GM12872 (cell line): ENCODE results near the gene DSN1.

ENCODE experiments used
- TF ChIP-seq, protein P1 (sequence below): IDR thresholded peaks from 3 replicates; pipeline ENCODE4 v1.5.1; 2011; ENCODE audit warnings: low read depth, mild to moderate bottlenecking, low read length, moderate library complexity; ENCODE audit not compliant: insufficient read depth

Gene DSN1

GRCh38 chr20:36804425-36804824 is 30.9 kb upstream of the DSN1 start:
- TF ChIP-seq, protein P1, sequence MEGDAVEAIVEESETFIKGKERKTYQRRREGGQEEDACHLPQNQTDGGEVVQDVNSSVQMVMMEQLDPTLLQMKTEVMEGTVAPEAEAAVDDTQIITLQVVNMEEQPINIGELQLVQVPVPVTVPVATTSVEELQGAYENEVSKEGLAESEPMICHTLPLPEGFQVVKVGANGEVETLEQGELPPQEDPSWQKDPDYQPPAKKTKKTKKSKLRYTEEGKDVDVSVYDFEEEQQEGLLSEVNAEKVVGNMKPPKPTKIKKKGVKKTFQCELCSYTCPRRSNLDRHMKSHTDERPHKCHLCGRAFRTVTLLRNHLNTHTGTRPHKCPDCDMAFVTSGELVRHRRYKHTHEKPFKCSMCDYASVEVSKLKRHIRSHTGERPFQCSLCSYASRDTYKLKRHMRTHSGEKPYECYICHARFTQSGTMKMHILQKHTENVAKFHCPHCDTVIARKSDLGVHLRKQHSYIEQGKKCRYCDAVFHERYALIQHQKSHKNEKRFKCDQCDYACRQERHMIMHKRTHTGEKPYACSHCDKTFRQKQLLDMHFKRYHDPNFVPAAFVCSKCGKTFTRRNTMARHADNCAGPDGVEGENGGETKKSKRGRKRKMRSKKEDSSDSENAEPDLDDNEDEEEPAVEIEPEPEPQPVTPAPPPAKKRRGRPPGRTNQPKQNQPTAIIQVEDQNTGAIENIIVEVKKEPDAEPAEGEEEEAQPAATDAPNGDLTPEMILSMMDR, result no peak

DNA sequence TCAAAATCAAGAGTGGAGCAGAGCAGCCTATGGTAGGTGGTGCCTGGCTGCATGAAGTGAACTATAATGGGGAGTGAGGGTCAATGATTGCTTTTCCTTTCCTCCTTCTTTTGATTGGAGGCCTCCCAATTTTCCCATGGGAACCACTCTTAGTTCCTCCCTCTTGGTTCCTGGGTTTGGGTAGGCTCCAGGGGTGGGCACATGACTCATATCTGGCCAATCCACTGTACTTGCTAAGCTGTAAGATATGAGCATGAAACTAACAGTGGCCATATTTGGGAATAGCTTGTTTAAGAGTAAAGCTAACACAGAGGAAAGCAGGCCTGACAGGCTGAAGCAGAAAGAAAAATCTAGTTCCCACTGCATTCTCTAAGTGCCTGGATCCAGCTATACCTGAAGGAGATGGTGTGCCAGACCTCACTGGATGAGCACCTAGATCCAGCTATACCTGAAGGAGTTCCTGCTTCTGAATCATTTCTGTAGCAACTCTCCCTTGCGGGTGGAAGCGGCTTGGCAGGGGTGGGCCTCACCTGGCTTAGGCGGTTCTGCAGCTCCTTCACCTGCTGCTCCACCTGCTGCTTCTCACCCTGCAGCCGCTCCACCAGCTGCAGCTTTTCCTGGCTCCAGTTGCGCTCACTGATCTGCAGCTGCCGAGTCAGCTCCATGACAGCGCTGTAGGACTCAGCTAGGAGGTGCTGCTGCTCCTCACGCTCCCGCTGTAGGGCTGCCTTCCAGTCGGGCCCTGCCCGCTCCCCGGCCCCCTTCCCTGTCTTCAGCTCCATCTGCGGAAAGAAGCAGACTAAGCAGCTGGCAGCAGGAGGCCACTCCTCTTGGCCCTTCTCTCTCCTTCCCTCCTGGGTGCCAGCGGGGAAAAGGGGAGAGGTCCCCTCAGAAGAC is 29.0 kb upstream of the DSN1 start:
- TF ChIP-seq, protein P1, result no peak

- TF ChIP-seq, protein P1, result no peak
Measured at GRCh38 chr20:36800410-36800809, 26.8 kb upstream of the DSN1 start.

- TF ChIP-seq, protein P1, result no peak
Measured at GRCh38 chr20:36796875-36797274, 23.3 kb upstream of the DSN1 start.

- TF ChIP-seq, protein P1, result no peak
Measured at GRCh38 chr20:36796117-36796516, 22.6 kb upstream of the DSN1 start.

- TF ChIP-seq, protein P1, result no peak
Measured at GRCh38 chr20:36795691-36796090, 22.1 kb upstream of the DSN1 start.

GRCh38 chr20:36794116-36794474 is 20.5 kb upstream of the DSN1 start:
- TF ChIP-seq, protein P1, result no peak
